HepG2 (cell line): Measurements from ENCODE around the gene SPRYD3. TPM values are rescaled to one million over a fixed set of nuclear protein-coding genes. Genes with fewer than 3 reads are reported as not detected.

Experiments used
- AKAP8 ChIP-seq: sonication (generic); formaldehyde crosslinking; IDR thresholded peaks from 2 replicates; pipeline ENCODE4 v1.5.1; 2020; ENCODE audit warnings: mild to moderate bottlenecking, missing genetic modification reagents
- ARNT ChIP-seq: fragments of 450-650 bp; IDR thresholded peaks from 2 replicates; pipeline ENCODE4 v1.6.1; 2017
- ATF7-NPFF ChIP-seq: sonication (generic); formaldehyde crosslinking; IDR thresholded peaks from 2 replicates; pipeline ENCODE4 v1.8.1; 2023; ENCODE audit warnings: mild to moderate bottlenecking, low read depth, missing genetic modification reagents, moderate library complexity
- CC2D1A ChIP-seq: sonication (generic); formaldehyde crosslinking; IDR thresholded peaks from 2 replicates; pipeline ENCODE4 v1.8.1; 2023; ENCODE audit warnings: mild to moderate bottlenecking, missing genetic modification reagents
- CSRNP2 ChIP-seq: sonication (generic); formaldehyde crosslinking; conservative IDR thresholded peaks from 2 replicates; pipeline ENCODE4 v1.8.0; 2022; ENCODE audit warnings: low read depth, missing genetic modification reagents
- E2F2 ChIP-seq: sonication (generic); formaldehyde crosslinking; IDR thresholded peaks from 2 replicates; pipeline ENCODE4 v1.4.0; 2020; ENCODE audit warnings: missing genetic modification reagents, borderline replicate concordance
- ELF3 ChIP-seq: IDR thresholded peaks from 2 replicates; pipeline ENCODE4 v1.6.1; 2016; ENCODE audit warnings: missing genetic modification reagents, missing compliant biosample characterization
- HDAC2 ChIP-seq: sonication (generic); formaldehyde crosslinking; IDR thresholded peaks from 2 replicates; pipeline ENCODE4 v1.4.0; 2020; ENCODE audit warnings: missing genetic modification reagents
- MED8 ChIP-seq: sonication (generic); formaldehyde crosslinking; IDR thresholded peaks from 2 replicates; pipeline ENCODE4 v1.8.1; 2023; ENCODE audit warnings: mild to moderate bottlenecking, missing genetic modification reagents; ENCODE audit not compliant: insufficient replicate concordance
- NFE2 ChIP-seq: sonication (generic); formaldehyde crosslinking; IDR thresholded peaks from 2 replicates; pipeline ENCODE4 v1.4.0; 2020; ENCODE audit warnings: missing genetic modification reagents
- RBM39 ChIP-seq: fragments of 200-400 bp; formaldehyde crosslinking; IDR thresholded peaks from one replicate; pipeline ENCODE4 v1.6.1; 2018; ENCODE audit warnings: antibody characterized with exemption, mild to moderate bottlenecking, low read depth, low read length; ENCODE audit not compliant: poor library complexity, severe bottlenecking
- SAP130 ChIP-seq: IDR thresholded peaks from 2 replicates; pipeline ENCODE4 v1.6.1; 2016; ENCODE audit warnings: low read depth
- SRF ChIP-seq: IDR thresholded peaks from 2 replicates; pipeline ENCODE4 v1.6.1; 2011; ENCODE audit warnings: mild to moderate bottlenecking, low read depth, low read length, moderate library complexity
- STAT6 ChIP-seq: sonication (generic); formaldehyde crosslinking; IDR thresholded peaks from 2 replicates; pipeline ENCODE4 v1.4.0; 2020; ENCODE audit warnings: missing genetic modification reagents, mild to moderate bottlenecking, borderline replicate concordance
- TGIF2 ChIP-seq: IDR thresholded peaks from 2 replicates; pipeline ENCODE4 v1.6.1; 2016; ENCODE audit warnings: control low read depth, missing compliant biosample characterization
- ZIK1 ChIP-seq: sonication (generic); formaldehyde crosslinking; IDR thresholded peaks from 2 replicates; pipeline ENCODE4 v1.5.0; 2020; ENCODE audit warnings: mild to moderate bottlenecking, low read depth, missing genetic modification reagents, borderline replicate concordance
- ZKSCAN8 ChIP-seq: IDR thresholded peaks from 2 replicates; pipeline ENCODE4 v1.6.1; 2016; ENCODE audit warnings: borderline replicate concordance, missing genetic modification reagents, missing compliant biosample characterization
- ZNF253 ChIP-seq: sonication (generic); formaldehyde crosslinking; IDR thresholded peaks from 2 replicates; pipeline ENCODE4 v1.8.0; 2022; ENCODE audit warnings: mild to moderate bottlenecking, missing genetic modification reagents, borderline replicate concordance
- ZNF33B ChIP-seq: sonication (generic); formaldehyde crosslinking; IDR thresholded peaks from 2 replicates; pipeline ENCODE4 v1.5.1; 2020; ENCODE audit warnings: mild to moderate bottlenecking, missing genetic modification reagents
- ZNF383 ChIP-seq: sonication (generic); formaldehyde crosslinking; IDR thresholded peaks from 2 replicates; pipeline ENCODE4 v1.4.0; 2020; ENCODE audit warnings: missing genetic modification reagents, mild to moderate bottlenecking, borderline replicate concordance
- ZNF740 ChIP-seq: sonication (generic); formaldehyde crosslinking; IDR thresholded peaks from 2 replicates; pipeline ENCODE4 v1.4.0; 2020; ENCODE audit warnings: missing genetic modification reagents
- ZNF772 ChIP-seq: sonication (generic); formaldehyde crosslinking; IDR thresholded peaks from 2 replicates; pipeline ENCODE4 v1.5.0; 2020; ENCODE audit warnings: mild to moderate bottlenecking, missing genetic modification reagents
- ZNF790 ChIP-seq: sonication (generic); formaldehyde crosslinking; IDR thresholded peaks from 2 replicates; pipeline ENCODE4 v1.8.0; 2022; ENCODE audit warnings: missing genetic modification reagents, mild to moderate bottlenecking, borderline replicate concordance
- polyA plus RNA-seq, 8 experiments: library from polyadenylated mRNA; depleted of rRNA in 3 of 8; stranded (reverse) in 7 of 8; unstranded in 1 of 8; fragments of >200 nt; fragmentation: Illumina TruSeq in 4 of 8; extraction: Trizol in 4 of 8; gene quantifications; 2 replicates each; pipeline versions ENCODE4 v1.2.1 to v1.2.3, GENCODE V29; 2011 to 2016; ENCODE audit warnings: low read depth in 4 of 8, missing spikeins in 1 of 8, mixed read lengths in 1 of 8; ENCODE audit not compliant: insufficient read depth in 1 of 8
- total RNA-seq, 5 experiments: library from RNA; depleted of rRNA; stranded (reverse); fragments of >200 nt; fragmentation: Illumina TruSeq; extraction: Trizol; gene quantifications; 2 replicates each; pipeline ENCODE4 v1.2.3, GENCODE V29; 2016; ENCODE audit warnings: low read depth in 1 of 5

SPRYD3 gene
- total and polyA plus RNA-seq, 2 of the 13 experiments (the other 11 are each of a cell fraction or from before 2014, with no cell fraction given), result 9.0 to 9.2 TPM

GRCh38 chr12:53079226-53080117 lies at the start of gene SPRYD3 (continued):
- TF ChIP-seq STAT6 (CRISPR knock-in tag) (peak; percentile 63; the same call in 1 of the 2 replicates), ELF3 (CRISPR knock-in tag) (peak; percentile 30; the same call in 1 of the 2 replicates), SRF (no peak), NFE2 (CRISPR knock-in tag) (no peak), CC2D1A (no peak), HDAC2 (peak; percentile 70), ZKSCAN8 (CRISPR knock-in tag) (no peak), ZNF383 (no peak), CSRNP2 (no peak), ZNF253 (CRISPR knock-in tag) (no peak), MED8 (CRISPR knock-in tag) (peak; percentile 41), ATF7-NPFF (peak; percentile 65), ZNF790 (peak; percentile 78; the same call in 1 of the 2 replicates), TGIF2 (CRISPR knock-in tag) (no peak), ZIK1 (no peak; the same call in 1 of the 2 replicates), ARNT (no peak), E2F2 (CRISPR knock-in tag) (peak; percentile 63; the same call in 1 of the 2 replicates), AKAP8 (CRISPR knock-in tag) (no peak), ZNF33B (CRISPR knock-in tag) (peak; percentile 76; the same call in 1 of the 2 replicates), RBM39 (peak; percentile 41), ZNF772 (CRISPR knock-in tag) (peak; percentile 80; the same call in 1 of the 2 replicates), ZNF740 (no peak), SAP130 (peak; percentile 77)
